HG03354 (cell line): ENCODE data around the gene APEH.

ENCODE experiments used
- ATAC-seq: cut with Tn5 transposase; IDR thresholded peaks from one replicate; pipeline ENCODE4 v1.9.1; 2021; ENCODE audit warnings: mild to moderate bottlenecking; ENCODE audit not compliant: unreplicated experiment, poor library complexity, severe bottlenecking

The APEH gene

DNA sequence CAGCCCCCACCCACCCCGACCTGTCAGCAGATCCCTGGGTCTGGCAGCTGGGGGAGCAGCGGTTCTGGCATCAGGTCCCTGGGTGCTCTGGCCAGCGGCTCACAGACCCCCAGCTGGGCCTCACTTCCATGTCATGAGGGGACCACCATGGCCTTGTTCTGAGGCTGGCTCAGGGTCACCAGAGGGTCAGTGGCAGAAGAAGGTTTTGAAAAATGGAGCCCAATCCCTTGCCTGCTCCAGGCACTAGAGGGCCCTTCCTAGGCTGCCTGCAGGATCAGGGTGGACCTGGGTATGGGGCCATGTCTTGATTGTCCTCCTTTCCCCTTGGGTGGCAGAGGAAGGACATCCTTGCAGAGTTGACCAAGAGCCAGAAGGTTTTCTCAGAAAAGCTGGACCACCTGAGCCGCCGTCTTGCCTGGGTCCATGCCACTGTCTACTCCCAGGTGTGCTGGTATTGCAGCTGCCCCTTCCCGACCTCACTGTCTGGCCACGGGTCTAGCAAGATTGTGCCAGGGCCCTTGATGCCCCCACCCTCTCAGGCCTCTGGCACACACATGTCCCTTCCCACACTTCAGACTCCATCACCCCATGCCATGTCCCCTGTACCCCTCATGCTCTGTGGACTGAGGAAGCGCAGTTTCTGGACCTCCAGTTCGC lies 32.4 kb downstream of the APEH start:
- no peak for ATAC-seq

- no peak for ATAC-seq
Measured at GRCh38 chr3:49707113-49707480, 32.9 kb downstream of the APEH start.

DNA sequence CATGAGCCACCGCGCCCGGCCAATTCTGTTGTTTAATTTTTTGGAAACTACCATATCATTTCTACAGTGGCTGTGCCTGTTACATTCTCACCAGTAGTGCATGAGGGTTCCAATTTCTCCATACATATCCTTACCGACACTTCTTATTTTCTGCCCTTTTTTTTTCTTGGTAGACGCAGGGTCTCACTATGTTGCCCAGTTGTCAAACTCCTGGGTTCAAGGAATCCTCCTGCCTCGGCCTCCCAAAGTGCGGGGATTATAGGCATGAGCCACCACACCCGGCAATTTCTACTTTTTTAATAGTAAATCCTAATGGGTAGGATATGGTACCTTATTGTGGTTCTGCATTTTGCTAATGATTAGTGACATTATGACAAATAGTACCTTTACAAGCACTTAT lies 35.7 kb downstream of the APEH start:
- no peak for ATAC-seq

DNA sequence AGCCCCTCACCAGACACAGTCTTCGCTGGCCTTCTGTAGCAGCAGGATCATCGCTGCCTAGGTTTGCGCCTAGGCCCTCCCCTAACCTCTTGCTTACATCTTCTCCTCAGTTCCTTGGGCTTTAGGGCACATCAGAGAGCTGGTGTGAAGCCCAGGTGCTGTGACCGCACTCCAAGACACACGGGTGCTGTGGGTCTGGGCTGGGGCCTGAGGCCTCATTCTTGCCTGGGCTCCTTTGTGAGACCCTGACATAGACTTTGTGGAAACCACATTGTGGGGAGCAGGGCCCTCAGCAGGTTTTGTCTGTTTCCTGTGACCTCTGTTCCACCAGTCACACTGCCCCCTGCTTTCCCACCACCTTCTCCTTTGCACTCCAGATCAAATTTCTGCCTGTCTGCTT lies 37.3 kb downstream of the APEH start:
- ATAC-seq = no peak

- no peak for ATAC-seq
Measured at GRCh38 chr3:49712166-49712565, 38.0 kb downstream of the APEH start.

DNA sequence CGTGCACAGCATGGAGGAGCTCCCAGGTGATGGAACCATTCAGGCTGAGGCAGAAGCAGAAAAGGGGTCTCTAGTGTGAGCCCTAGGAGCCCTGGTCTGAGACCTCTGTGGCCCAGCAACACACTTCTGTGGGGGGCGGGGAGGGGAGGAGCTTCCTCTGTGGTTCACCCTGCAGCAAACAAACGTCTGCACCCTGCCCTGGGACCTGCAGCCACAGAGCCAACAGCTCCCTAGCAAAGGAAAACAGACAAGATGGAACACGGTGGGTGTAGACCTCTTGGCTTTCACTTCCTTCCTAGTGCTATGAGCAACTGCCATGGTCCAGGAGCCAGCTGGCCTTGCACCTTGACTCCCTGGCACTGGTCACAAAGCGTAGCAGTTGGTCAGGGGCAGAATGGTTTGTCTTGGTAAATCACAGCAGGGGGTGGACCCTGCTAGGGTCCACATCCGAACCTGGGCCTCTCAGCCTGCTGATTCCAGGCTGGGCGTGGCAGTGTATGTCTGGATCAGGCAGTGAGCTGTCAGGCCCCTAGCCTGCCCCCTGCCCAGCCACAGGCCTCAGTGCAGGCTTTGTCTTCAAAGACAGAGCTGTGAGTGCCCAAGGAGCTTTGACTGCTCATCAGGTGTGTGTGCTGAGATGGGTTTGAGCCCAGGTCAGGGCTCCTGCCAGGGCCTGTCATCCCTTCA lies 38.6 kb downstream of the APEH start:
- ATAC-seq = no peak

DNA sequence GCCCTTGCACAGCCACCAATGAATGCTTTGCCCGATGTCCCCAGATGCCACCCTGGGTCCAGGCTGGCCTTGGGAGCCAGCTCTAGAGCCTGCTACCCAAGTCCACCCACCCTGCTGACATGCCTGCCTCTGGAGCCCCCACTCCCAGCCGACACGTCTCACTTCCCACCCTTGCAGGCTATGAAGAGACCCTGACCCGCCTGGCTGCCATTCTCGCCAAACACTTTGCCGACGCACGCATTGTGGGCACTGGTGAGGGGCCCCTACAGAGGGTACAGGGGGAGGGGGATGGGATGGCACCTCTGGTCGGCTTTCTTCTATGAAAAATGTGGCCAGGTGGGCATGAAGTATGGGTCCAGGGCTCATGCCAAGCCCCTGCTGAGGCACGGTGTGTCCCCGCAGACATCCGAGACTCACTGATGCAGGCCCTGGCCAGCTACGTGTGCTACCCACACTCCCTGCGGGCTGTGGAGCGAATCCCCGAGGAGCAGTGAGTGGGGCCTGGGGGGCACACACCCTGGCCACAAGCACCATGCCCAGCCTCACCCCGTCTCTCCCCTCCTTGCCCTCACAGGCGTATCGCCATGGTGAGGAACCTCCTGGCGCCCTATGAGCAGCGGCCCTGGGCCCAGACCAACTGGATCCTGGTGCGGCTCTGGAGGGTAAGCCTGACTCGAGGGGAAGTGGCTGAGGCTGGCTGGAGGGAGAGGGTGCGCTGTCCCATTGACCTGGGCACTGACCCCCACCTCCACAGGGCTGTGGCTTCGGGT lies 39.4 kb downstream of the APEH start:
- no peak for ATAC-seq

DNA sequence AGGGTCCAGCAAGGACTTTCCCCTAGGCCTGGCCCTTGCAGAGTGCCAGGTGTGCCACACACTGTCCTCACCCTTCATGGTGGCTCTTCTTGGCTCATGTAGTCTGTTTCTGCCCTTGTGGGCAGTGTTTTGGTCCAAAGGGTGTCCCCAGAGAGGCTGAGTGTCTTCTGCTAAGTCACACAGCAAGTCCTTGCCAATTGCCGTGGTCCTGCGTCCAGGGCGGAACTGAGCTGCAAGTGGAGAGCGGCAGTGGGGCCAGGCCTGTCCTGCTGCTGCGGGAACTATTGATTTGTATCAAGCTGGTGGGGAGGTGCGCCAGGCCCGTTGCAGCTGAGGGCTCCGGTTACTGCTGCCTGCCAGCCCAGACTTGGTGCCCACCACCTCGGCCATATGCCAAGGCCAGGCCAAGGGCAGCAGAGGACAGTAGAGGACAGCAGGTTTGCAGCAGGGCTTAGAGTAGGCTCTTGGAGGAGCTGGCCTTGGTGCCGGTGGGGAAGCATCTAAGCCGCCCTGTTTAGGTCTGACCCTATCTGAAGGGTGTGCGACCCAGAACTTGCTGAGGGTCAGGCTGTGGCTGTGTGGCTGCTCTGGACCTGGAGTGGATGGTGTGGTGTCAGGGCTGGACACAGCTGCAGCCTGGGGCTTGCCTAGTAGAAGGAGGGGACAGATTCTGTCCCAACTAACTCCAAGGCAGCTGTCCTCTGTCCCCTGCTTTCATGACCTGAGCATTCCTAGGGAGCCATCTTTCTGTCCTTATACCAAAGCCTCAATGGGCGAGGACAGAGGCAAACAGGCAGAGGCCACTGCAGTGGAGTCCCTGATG lies 40.8 kb downstream of the APEH start:
- ATAC-seq = no peak

DNA sequence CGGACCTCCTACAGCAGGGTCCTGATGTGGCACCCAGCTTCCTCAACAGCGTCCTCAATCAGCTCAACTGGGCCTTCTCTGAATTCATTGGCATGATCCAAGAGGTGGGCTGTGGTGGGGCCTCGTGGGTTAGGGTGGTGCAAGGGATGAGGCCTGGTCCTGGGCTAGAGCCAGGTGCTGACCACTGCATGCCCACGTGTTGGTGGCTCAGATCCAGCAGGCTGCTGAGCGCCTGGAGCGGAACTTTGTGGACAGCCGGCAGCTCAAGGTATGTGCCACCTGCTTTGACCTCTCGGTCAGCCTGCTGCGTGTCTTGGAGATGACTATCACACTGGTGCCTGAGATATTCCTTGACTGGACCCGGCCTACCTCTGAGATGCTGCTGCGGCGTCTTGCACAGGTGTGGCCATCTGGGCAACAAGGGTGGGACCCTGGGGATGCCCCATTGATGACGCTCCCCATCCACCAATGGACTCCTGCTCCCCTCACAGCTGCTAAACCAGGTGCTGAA lies 41.5 kb downstream of the APEH start:
- ATAC-seq = no peak

- no peak for ATAC-seq
Measured at GRCh38 chr3:49716169-49716568, 42.0 kb downstream of the APEH start.

DNA sequence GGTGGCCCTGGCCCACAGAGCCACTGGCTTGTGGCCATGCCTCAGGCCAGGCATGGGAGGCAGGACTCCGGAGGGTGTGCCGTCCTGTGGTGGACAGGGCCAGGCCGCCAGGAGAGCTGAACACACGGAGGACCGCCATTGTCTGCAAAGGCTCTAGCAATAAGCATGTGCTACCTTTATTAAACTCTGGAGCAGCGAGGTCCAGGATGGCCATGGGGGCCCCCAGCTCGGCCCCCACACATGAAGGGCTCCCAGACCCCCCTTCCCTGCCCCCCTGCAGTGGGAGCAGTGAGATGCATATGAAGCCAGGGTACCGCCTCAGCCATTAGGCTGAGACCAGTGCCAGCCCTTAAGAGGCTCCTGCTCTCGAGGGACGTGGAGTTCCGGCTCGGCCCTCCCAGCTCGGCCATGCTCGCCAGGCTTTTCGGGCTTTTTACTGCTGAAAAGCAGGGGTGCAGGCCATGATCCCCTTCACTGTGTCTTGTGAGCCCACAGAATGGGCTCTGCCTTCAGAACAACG lies 42.6 kb downstream of the APEH start:
- no peak for ATAC-seq

DNA sequence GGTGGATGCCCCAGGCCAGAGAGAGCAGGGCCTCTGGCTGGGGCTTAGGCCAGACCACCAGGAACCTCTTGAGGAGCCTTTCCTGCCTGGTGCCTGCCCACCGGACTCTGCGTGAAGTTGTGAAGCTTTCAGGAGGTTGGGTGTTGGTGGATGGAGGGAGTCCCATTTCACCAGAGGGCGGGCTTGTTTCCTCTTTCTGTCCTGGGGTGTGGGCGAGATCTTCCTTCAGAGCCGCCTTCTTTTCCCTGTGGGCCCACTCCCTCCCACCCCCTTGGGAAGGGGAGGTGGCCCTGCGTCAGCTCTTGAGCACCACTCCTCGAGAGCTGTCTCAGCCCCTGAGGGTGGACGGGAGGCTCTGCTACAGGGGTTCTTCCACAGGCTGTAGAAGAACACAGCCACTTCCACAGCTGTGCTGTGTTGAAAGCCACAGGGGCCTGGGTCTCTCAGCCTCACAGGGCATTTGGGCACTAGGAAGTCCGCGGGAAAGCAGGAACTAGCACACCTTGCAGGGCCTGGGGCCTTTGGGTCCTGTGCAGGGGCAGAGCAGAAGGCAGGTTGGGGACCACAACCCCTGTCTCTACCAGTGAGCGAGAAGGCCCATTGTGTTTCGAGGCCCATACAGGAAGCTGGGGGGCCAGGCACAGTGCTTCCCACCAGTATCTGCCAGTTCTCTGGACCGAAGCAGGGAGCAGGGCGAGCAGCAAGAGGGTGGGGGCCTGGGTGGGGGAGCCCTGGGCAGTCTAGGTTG lies 43.2 kb downstream of the APEH start:
- no peak for ATAC-seq

DNA sequence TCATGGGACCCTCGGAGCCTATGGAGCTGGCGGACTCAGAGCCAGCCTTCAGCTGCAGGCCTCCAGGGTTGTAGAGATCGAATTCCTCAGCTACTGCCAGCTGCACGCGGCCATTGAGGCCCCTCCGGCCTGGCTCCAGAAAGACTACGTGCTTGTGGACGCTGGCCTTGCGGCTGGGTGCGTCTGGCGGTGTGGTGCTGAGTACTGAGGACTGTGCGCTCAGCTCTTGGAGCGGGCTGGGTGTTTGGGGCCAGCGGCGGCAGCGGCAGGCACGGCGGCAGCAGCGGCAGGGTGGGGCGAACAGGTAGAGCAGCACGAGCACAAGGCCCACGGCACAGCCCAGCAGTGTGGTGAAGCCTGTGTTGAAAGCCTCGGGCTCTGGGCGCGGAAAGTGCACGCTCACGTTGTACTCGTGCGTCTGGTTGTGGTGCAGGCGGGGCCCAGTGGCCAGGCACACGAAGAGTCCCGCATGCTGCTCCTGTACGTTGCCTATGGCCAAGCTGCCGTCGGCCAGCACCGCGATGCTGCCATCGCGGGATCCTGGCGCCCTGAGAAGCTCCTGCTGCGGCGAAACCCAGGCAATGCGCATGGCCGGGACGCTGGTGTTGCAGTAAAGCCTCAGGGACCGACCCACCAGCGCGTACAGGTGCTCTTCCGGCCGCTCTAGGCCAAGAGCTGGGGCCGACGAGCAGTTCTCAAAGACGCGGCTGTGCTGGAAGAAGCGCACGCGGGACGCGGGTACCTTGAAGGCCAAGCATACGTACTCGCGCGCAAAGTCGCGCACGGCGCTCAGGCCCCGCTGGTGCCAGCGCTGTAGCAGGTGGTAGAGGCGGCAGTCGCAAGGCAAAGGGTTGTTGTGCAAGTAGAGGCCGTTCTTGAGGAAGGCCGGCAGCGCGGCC lies 44.1 kb downstream of the APEH start:
- ATAC-seq = no peak

- no peak for ATAC-seq
Measured at GRCh38 chr3:49718858-49719213, 44.7 kb downstream of the APEH start.

GRCh38 chr3:49719214-49719884 lies 45.2 kb downstream of the APEH start, which contains the start of gene AMIGO3:
Gene AMIGO3 (minus strand): TSS chr3:49719684. CDS start chr3:49719465, 219 bp downstream.
- peak; percentile 64 for ATAC-seq

GRCh38 chr3:49720855-49721595 lies 46.9 kb downstream of the APEH start:
- ATAC-seq = no peak

GRCh38 chr3:49721596-49721895 lies 47.4 kb downstream of the APEH start:
- ATAC-seq = no peak
